GM21390 (cell line): ENCODE data around the gene DDR1.
"Not testable (repeated sequence)": the region's sequence is repeated elsewhere in the genome, so short reads cannot be mapped to it uniquely, and the experiment has no call there.

ENCODE experiments used
- ATAC-seq: cut with Tn5 transposase; IDR thresholded peaks from one replicate; pipeline ENCODE4 v1.9.1; 2021; ENCODE audit not compliant: unreplicated experiment

The DDR1 gene

DNA sequence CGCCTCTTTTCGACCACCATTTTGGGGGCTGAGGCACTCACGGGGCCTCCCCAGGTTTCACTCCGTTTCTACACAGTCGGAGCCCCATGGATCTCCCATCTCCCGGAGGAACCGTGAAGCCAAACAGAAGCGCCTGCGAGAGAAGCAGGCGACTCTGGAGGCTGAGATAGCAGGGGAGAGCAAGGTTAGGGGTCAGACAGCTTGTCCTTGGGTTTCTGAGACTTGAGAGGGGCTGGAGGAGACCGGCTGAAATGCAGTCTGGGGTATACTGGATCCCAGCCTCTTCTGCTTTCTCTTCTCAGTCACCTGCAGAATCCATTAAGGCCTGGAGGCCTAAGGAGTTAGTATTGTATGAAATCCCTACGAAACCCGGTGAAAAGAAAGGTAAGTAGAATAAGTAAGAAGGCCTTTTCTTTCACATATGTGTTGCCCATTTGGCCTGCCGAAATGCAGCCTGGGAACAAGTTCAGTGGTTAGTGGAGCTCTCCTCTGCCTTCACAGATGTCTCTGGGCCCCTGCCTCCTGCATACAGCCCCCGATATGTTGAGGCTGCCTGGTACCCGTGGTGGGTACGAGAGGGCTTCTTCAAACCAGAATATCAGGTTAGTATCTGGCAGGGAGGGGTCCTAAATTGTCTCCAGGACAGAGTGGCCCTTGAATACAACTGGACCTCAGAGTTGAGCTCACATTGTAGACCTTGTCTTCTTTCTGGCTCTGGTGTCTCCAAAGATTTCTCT is 30.7 kb downstream of the DDR1 start:
- no peak for ATAC-seq

DNA sequence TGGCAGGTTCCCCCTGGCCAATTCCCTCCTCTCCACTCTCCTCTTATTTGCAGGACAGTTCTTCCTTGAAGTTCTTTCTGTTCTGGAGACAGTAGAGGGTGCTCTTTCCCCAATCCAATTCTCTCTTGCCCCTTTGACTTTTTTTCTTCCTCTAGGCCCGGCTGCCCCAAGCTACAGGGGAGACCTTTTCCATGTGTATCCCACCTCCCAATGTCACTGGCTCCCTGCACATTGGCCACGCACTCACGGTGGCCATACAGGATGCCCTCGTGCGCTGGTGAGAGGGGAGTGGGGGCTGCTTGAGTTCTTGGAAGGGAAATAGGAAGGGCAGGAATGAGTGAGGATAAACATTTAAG is 31.2 kb downstream of the DDR1 start:
- no peak for ATAC-seq

DNA sequence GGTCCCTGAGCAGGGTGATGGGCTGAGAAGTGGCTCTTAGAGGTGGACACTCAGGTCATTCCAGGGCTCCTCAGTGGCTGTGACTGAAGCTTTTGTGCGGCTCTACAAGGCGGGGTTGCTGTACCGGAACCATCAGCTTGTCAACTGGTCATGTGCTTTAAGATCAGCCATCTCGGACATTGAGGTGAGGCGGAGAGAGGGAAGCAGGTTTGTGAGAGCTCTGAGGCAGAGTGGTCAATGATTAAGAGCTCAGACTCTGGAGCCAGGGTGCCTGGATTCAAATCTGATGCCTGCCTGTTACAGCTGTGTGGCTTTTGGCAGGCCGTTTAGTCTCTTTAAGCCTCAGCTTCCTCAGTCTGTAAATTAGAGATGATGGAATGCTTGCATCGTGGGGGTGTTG is 32.7 kb downstream of the DDR1 start:
- ATAC-seq = no peak

DNA sequence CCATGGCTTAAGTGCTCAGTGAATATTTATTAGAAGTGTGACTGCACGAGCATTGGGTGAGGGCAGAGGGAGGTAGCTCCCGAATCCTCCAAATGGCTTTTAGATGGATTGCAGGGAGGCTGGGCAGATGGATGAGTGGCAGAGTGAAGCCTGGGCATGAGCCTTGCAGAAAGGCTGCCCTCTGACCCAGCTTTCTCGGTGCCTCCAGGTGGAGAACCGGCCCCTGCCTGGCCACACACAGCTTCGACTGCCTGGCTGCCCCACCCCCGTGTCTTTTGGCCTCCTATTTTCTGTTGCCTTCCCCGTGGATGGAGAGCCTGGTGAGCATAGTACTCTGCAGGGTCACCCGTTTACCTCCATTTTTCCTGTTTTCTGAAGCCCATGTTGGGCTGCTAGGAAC is 33.2 kb downstream of the DDR1 start:
- no peak for ATAC-seq

DNA sequence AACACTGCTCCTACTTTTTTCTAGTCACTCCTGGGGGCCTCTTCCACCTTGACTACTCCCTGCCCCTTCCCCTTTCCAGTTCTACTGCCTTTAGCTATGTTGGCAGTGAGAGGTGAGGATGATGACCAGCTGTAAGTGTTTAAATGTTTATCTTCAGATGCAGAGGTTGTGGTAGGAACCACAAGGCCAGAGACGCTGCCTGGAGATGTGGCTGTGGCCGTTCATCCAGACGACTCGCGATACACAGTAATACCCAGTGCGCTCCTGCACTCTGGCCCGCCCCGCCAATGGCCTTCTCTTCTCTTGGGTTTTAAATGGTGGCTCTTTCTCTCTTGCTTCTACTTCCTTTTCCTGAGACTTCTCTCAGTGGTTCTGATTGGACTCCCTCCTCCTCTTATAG is 34.4 kb downstream of the DDR1 start:
- no peak for ATAC-seq

DNA sequence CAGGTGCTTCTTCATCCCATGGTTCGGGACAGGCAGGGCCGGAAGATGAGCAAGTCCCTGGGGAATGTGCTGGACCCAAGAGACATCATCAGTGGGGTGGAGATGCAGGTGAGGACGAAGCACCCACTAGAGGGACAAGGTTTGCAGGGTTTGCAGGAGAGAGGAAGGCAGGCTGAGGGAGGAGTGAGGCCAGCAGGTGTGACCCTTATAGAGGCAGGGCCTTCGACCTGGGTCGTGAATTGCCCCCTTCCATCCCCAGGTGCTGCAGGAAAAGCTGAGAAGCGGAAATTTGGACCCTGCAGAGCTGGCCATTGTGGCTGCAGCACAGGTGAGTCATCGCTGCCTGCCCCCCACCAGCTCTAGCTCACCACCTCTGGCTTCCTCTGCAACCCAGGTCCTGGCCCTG is 38.1 kb downstream of the DDR1 start:
- ATAC-seq = no peak

DNA sequence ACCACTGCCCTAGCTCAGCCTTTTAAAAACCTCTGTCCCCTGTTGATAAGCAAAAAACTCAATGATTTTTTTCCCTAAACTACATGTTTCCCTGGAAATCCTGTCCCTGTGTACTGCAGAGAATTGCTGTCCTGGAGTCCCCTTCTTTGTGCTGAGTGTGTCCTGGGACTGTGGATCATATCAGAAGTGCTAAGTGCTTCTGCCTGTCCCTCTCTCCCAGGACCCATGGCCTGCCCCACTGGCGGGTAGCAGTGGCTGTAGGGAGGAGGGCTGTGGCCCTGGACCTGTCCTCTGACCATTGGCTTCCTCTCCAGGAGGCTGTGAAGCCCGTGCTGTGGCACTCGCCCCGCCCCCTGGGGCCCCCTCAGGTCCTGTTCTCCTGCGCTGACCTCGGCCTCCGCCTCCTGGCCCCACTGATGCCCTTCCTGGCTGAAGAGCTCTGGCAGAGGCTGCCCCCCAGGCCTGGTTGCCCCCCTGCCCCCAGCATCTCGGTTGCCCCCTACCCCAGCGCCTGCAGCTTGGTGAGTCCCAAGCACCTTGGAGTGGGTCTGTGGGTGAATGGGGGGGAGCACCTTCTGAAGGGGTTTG is 39.8 kb downstream of the DDR1 start:
- not testable (repeated sequence) for ATAC-seq

DNA sequence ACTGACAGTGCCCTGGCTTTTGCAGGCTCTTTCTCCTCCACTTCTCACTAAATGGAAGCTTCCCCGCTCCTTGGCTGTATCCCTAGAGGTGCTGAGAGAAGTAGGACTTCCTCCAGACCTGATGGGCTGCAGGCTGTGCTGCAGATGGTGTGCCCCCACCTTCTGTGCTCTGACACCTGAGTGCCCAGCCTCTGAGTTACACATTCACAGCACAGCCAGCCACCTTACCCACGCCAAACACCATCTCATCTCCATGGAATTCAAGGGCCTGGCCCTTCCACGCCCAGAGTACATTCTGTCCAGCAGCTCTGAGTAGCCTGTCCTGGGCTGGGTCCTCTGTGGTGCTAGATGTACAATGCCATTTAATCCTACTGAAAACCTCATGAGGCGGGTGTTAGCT is 42.3 kb downstream of the DDR1 start:
- ATAC-seq = no peak

DNA sequence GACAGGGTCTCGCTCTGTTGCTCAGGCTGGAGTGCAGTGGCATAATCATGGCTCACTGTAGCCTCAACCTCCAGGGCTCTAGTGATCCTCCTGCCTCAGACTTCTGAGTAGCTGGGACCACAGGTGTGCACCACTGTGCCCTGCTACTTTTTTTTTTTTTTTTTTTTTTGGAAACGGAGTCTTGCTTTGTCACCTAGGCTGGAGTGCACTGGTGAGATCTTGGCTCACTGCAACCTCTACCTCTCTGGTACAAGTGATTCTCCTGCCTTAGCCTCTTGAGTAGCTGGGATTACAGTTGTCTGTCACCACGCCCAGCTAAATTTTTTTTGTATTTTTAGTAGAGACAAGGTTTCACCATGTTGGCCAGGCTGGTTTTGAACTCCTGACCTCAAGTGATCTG is 42.8 kb downstream of the DDR1 start:
- not testable (repeated sequence) for ATAC-seq

DNA sequence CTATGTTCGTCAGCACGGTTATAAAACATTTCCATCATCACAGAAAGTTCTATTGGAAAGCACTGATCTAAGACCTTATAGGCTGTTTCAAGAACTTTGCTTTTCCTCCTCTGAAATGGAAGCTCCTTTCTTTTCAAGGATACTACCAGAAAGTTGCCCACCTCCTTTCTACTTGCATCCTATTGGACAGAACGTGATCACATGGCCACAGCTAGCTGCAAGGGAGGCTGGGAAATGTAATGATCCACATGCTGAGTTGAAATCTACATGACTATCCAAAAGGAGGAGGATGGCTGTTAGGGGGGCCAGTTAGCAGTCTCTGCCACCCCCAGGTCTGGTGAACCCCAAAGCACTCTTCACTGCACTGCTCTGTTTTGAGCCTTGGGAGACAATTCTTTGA is 44.4 kb downstream of the DDR1 start:
- ATAC-seq = no peak

DNA sequence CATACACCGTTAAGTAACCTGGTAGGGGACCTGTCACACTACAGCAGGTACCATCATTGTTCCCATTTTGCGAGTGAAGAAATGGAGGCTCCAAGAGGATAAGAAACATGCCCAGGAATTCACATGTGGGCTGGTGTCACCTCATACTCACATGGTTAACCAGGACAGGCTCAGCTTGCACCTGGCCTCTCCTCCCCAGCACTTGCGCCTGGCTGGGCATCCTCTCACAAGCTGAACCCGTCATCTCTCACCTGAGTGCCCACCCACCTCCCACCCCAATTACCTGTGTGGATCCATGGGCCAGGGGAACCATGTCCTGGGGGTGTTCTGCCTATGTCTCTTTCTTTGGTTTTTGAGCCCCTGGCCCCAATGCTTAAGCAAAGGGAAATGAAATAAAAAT is 46.2 kb downstream of the DDR1 start:
- no peak for ATAC-seq

DNA sequence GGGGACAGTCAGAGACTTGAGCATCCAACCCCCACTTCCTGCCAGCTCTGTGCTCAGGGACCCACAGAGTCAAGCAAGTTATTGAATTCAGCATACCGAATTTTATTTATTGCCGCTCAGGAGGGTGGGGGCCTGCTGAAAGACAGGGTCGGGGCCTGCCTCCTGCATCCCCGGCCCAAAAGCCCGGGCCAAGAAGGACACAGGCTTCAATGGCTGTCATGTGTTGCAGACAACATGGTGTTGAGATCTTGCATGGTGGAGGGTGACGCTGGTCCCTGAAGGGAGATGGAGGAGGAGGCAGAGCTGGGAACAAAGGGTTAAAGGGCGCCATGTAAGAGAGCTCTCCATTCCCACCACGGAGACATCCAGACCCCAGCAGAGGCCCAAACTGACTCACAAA is 47.0 kb downstream of the DDR1 start:
- no peak for ATAC-seq

DNA sequence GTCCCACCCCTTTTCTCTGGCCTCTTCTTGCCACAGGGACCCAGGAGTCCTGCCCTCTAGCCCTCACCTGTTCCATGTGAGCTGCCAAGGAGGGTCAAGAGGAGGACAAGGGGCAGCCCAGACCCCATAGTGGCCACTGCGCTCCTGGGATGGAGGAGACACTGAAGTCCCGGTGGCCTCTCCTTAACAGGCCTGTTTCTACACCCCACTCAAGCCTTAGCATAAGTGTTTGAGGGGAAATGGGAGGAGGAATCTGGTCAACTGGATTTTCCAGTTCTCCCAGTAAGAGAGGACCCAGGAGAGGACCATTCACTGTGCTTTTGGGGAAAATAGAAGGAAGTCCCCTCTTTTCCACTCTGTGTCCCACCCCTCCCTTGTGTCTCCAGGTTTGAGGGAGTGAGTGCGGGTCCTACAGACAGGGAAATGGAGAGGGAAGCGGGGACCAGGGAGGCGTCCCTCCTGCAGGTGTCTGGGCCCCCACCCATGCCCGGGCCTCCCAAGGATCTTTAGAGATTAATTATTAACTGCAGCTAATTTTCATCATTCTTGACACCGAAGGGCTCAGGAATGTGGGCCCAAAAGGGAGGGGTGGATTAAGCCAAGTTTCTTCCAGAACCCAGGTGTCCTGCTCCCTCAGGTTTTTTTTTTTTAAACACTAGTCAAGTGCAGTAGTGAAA is 47.8 kb downstream of the DDR1 start, which contains the start of gene SFTA2:
SFTA2 (minus strand) TSS at position 202 of the 677 bp plus-strand sequence; CDS start at position 128, 74 bp downstream.
- ATAC-seq = no peak

DNA sequence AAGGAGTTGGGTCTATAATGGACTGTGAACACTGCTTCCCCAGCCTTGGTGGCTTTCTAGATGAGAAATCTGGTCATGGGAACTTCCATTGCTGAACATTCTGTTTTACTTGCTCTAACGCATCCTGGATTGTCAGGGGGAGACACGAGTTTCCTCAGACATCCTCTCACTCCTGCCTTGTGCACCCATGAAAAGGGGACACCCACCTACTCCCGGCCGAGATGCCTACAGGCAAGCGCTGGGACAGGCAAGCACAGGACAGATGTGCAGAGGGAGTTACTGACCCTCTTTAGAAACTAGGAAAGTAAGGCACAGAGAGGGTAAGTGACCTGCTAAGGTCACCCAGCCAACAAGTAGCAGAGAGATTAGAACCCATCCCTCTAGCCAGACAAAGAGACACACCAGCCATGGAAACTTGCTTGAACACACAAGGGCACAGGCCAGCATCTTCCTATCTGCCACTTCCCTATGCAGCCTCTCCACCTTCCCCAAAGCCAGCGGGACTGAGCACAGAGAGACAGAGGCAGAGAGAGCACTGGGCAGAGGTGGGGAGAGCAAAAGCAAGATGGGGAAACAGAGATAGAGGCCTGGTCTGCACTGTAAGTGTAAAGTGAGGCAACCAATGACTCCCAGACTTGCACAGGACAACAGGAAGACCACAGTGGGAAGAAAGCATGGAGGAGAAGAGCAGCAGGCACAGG is 48.5 kb downstream of the DDR1 start:
- no peak for ATAC-seq

DNA sequence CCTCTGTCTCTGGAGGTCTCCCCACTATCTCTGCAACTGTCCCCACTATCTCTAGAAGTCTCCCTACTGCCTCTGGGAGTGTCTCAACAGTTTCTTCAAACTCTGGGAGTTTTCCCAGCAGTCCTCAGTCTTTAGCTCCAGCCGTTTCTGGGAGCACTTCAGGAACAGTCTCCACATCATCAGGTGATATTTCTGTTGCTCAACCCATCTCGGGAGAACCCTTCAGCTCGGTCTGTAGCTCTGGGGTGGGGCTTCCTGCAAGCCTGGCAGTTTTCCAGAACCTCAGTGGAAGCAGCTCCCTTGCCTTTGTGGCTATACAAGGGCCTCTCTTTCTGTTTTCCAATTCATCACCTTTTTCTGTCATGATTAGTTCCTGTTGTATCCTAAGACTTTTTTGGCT is 50.7 kb downstream of the DDR1 start:
- no peak for ATAC-seq

DNA sequence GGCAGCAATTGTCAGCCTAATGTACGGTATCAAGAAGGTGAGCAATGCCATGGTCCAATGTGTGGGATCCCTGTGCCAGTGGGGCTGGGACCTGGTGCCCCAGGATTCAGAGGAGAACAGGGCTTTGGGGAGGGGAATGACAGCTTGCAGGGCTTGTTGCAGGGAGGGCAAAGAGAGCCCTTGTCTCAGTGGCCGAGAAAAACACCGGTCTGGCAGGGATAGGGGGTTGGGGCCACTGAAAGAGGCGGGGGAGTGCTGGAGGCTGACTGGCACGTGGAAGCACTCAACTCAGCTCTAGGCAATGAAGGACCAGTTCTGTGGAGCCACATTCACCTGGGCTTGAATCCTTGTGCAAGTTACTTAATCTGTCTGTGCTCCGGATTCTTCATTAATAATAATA is 52.9 kb downstream of the DDR1 start:
- no peak for ATAC-seq

DNA sequence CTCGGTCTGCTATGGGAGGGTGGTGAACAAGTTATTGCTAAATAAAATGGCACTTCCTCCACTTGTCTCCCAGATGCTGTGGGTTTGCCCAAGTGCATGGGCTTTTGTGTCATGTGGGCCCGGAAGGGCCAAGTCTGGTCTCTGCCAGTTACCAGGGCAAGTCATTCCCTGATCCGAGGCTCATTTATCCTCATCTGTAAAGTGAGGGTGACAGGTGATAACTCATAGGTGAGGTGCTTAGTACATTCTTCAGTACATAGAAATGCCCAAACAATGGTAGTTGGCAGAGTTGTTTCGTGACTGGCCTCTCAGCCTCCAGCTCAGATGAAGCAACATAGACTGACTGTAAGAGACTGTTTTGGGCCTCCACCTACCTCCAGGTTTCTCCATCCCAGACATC is 54.4 kb downstream of the DDR1 start:
- ATAC-seq = no peak

DNA sequence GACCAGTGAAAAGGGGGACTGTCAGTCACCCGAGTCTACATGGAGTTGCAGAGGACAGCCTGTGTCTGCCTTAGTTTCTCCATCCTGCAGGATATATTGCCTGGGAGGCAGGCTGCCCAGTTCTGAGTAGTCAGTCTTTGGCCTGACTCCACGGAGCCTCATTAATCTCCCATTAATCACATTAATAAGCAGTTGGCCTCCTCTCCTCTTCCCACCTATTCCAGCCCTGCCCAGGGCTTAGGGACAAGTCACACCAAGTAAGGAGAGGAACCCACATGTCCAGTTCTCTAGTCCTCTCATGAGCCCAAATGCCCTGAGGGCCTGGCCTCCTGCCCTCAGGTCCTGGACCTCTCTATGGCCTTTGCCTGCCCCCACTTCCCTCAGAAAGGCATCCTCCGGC is 55.2 kb downstream of the DDR1 start:
- ATAC-seq = no peak

DNA sequence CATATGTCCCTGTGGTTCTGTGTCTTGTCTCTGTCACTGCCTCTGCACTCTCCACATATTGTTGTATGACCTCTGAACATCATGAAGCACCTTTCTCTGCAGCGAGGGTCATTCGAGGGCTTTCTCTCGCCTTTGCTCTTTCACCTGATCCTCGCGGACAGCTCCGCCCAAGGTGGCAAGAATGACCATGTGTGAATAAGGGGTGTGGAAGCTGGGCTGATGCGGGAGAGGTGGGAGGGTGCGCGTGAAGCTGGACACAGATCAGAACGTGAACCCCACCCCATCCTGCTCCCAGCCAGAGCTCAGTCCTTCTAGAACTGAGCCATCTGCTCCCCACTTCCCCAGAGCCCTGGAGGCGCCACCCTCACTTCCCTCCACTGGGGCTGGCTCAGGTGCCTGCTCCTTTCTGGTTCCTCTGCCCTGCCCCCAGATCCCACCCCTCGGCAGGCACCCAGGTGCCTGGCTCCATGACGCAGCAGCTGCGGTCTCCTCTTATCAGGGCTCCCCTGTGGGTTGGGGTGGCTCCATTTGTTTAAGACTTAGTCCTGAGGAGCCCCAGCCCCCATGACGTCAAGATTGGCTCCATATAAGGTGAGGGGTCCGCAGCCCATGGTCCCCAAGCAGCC is 56.2 kb downstream of the DDR1 start, which contains the start of gene MUCL3:
MUCL3 (plus strand) TSS at position 613 of the 626 bp plus-strand sequence. CDS start 27 bp downstream, outside the sequence.
- ATAC-seq = no peak

DNA sequence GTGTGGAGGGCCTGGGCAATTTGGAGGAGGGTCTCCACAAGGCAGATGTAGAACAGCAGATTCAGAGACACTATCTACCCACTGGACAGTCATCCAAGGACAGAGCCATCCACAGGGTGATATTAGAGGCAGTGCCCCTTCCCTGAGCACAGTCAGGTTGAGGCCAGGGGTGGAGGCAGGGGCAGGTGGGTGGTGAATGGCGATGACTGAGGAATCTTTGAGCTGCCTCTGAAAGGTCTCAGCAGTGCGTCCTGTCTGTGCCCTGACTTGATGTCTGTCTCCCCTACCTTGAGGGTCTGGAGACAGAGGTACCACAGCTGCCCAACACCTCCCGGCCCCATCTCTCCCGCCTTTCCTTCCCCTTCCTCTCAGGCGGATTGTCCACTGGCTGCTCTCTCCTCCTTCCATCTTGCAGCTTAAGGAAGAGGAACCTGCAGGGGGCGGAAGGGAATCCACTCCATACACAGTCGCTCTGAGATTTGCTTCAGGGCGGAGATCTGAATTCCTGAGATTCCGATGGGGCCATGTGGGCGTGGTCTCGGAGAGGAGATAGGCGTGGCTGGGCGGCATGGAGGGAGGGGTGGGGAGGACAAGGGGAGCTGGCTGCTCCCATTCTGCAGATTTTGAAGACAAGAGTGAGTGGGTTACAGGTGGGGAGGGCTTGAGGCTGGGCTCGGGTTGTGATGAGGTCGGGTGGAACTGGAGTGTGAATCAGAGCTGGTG is 58.2 kb downstream of the DDR1 start:
- no peak for ATAC-seq

DNA sequence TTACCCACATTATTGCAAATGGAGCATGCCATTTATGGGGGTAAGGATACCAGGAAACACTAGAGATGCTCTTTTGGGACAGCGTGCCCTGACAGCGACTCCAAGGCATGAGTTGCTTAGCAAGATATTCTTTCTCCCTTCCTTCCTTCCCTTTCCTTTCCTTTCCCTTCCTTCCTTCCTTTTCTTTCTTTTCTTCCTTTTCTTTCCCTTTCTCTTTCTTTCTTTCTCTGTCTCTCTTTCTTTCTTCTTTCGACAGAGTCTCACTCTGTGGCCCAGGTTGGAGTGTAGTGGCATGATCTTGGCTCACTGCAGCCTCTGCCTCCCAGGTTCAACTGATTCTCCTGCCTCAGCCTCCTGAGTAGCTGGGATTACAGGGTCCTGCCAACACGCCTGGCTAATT is 59.7 kb downstream of the DDR1 start:
- ATAC-seq = no peak
